Stimulated activated CD4-positive, alpha-beta T cell treated with anti-CD3 and anti-CD28 coated beads, Interleukin-2, amount 100 ng/mL, for 24 hours (primary cell): ENCODE results near the gene DPP4.

Experiments
- DNase-seq, 2 donors: peaks; one replicate each; pipeline ENCODE4 v3.0.0-alpha.2; 2020

The DPP4 gene

GRCh38 chr2:161952783-161953191 is 121.2 kb downstream of the DPP4 start:
- DNase-seq, result no peak

DNA sequence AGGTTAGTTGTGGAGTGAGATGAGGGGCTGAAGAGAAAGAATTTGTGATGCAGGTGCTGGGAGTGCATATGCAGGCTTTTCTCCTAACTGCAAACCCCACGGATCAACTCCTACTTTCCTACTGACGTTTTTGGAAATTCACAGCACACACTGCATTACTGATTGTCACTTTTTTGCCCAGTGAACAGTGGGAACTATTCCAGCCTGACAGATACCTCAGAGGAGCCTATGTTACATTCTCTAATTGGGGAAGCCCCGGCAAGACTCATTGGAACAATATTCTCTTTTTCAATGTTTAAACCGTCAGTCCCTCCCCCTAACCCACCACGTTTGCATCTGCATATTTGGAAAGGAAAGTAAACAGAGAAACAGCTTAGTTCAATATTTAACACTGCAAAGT is 126.2 kb downstream of the DPP4 start:
- no peak for DNase-seq

- DNase-seq, result no peak
These were observed 126.6 kb downstream of the DPP4 start for GRCh38 chr2:161947406-161947805.

- DNase-seq, result no peak
These were observed 127.4 kb downstream of the DPP4 start for GRCh38 chr2:161946489-161947107.

DNA sequence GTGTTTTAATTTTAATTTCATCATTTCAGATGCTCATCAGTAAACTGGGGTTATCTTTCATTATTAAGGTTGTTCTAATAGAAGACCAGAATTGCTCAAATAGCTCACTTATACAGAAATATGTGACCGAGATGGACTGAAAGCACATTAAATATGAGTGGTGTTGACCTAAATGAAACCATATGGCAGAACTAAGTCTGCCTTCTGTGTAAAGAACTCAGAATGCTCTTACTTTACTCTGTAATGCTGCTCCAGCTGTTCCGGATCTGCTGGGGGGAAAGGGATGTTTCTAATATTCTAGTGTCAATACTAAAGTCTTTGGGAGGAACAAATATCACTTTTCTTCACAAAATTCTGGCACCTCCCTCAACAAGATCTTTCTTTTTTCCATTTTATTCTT is 131.0 kb downstream of the DPP4 start:
- DNase-seq, result no peak
